SK-N-SH treated with all-trans-retinoic acid at 6 μM for 48 hours (cell line): ENCODE measurements around the gene KRTAP10-1.

Source experiments
- ATAC-seq: fragments of 200-7000 bp; cut with Tn5 transposase; 3 replicates; pipeline ENCODE4 v1.9.1; 2020; ENCODE audit warnings: mild to moderate bottlenecking, moderate library complexity
- ARNTL ChIP-seq: fragments of 450-650 bp; formaldehyde crosslinking; IDR thresholded peaks from 2 replicates; pipeline ENCODE4 v1.5.0; 2020; ENCODE audit warnings: low read depth, mild to moderate bottlenecking, moderate library complexity, borderline replicate concordance
- BACH2 ChIP-seq: fragments of 250-450 bp; sonication (Bioruptor Pico); IDR thresholded peaks from 2 replicates; pipeline ENCODE4 v1.9.0; 2021; ENCODE audit warnings: mild to moderate bottlenecking, borderline replicate concordance
- CREB5 ChIP-seq: fragments of 250-450 bp; sonication (Bioruptor Pico); IDR thresholded peaks from 2 replicates; pipeline ENCODE4 v1.5.1; 2020; ENCODE audit warnings: low read depth, mild to moderate bottlenecking, moderate library complexity
- CSDC2 ChIP-seq: fragments of 250-450 bp; sonication (Bioruptor Pico); IDR thresholded peaks from 2 replicates; pipeline ENCODE4 v1.5.0; 2020; ENCODE audit warnings: mild to moderate bottlenecking, moderate library complexity
- CSRNP3 ChIP-seq: fragments of 250-450 bp; sonication (Bioruptor Pico); IDR thresholded peaks from 2 replicates; pipeline ENCODE4 v1.5.1; 2021; ENCODE audit warnings: mild to moderate bottlenecking, moderate library complexity
- ESRRG ChIP-seq: fragments of 250-450 bp; sonication (Bioruptor Pico); IDR thresholded peaks from 2 replicates; pipeline ENCODE4 v1.6.1; 2021; ENCODE audit warnings: mild to moderate bottlenecking
- GLIS3 ChIP-seq: fragments of 250-450 bp; sonication (Bioruptor Pico); IDR thresholded peaks from 2 replicates; pipeline ENCODE4 v1.5.0; 2020; ENCODE audit warnings: mild to moderate bottlenecking, moderate library complexity
- ISL1 ChIP-seq: fragments of 250-450 bp; sonication (Bioruptor Pico); IDR thresholded peaks from 2 replicates; pipeline ENCODE4 v2.1.2; 2022; ENCODE audit warnings: mild to moderate bottlenecking, moderate library complexity
- OSR1 ChIP-seq: fragments of 250-450 bp; sonication (Bioruptor Pico); IDR thresholded peaks from 2 replicates; pipeline ENCODE4 v1.8.0; 2022; ENCODE audit warnings: moderate library complexity, mild to moderate bottlenecking, inconsistent platforms
- PATZ1 ChIP-seq: fragments of 250-450 bp; sonication (Bioruptor Pico); IDR thresholded peaks from 2 replicates; pipeline ENCODE4 v1.8.0; 2020; ENCODE audit warnings: mild to moderate bottlenecking, moderate library complexity, borderline replicate concordance
- POU6F1 ChIP-seq: fragments of 250-450 bp; sonication (Bioruptor Pico); IDR thresholded peaks from 2 replicates; pipeline ENCODE4 v1.8.0; 2021; ENCODE audit warnings: low read depth, mild to moderate bottlenecking, moderate library complexity, borderline replicate concordance
- PPARA ChIP-seq: fragments of 250-450 bp; sonication (Bioruptor Pico); IDR thresholded peaks from 2 replicates; pipeline ENCODE4 v1.5.0; 2020; ENCODE audit warnings: mild to moderate bottlenecking, borderline replicate concordance
- RARB ChIP-seq: fragments of 250-450 bp; sonication (Bioruptor Pico); IDR thresholded peaks from 2 replicates; pipeline ENCODE4 v1.8.0; 2021; ENCODE audit warnings: mild to moderate bottlenecking, moderate library complexity
- SNAI2 ChIP-seq: fragments of 250-450 bp; sonication (Bioruptor Pico); IDR thresholded peaks from 2 replicates; pipeline ENCODE4 v1.5.0; 2020; ENCODE audit warnings: mild to moderate bottlenecking, moderate library complexity
- TCF4 ChIP-seq: fragments of 250-450 bp; sonication (Bioruptor Pico); IDR thresholded peaks from 2 replicates; pipeline ENCODE4 v1.8.0; 2021; ENCODE audit warnings: mild to moderate bottlenecking, moderate library complexity, borderline replicate concordance
- TOX ChIP-seq: fragments of 250-450 bp; sonication (Bioruptor Pico); IDR thresholded peaks from 2 replicates; pipeline ENCODE4 v1.8.0; 2021; ENCODE audit warnings: mild to moderate bottlenecking, moderate library complexity, borderline replicate concordance
- TSHZ2 ChIP-seq: fragments of 250-450 bp; sonication (Bioruptor Pico); IDR thresholded peaks from 2 replicates; pipeline ENCODE4 v1.5.0; 2020; ENCODE audit warnings: mild to moderate bottlenecking, moderate library complexity
- ZC3H10 ChIP-seq: fragments of 250-450 bp; sonication (Bioruptor Pico); IDR thresholded peaks from 2 replicates; pipeline ENCODE4 v1.5.1; 2021; ENCODE audit warnings: mild to moderate bottlenecking, moderate library complexity
- ZFP3 ChIP-seq: fragments of 250-450 bp; sonication (Bioruptor Pico); IDR thresholded peaks from 2 replicates; pipeline ENCODE4 v1.5.0; 2020; ENCODE audit warnings: mild to moderate bottlenecking, moderate library complexity
- ZFP30 ChIP-seq: fragments of 450-650 bp; formaldehyde crosslinking; IDR thresholded peaks from 2 replicates; pipeline ENCODE4 v1.5.0; 2022; ENCODE audit warnings: mild to moderate bottlenecking, moderate library complexity
- ZNF565 ChIP-seq: fragments of 450-650 bp; formaldehyde crosslinking; conservative IDR thresholded peaks from 2 replicates; pipeline ENCODE4 v1.5.0; 2020; ENCODE audit warnings: low read depth, mild to moderate bottlenecking, moderate library complexity
- ZNF70 ChIP-seq: fragments of 450-650 bp; formaldehyde crosslinking; IDR thresholded peaks from 2 replicates; pipeline ENCODE4 v1.5.0; 2020; ENCODE audit warnings: mild to moderate bottlenecking, moderate library complexity

KRTAP10-1 gene

GRCh38 chr21:44527156-44527982 is 12.6 kb downstream of the KRTAP10-1 start:
- ATAC-seq, result no peak

GRCh38 chr21:44526096-44526997 is 13.6 kb downstream of the KRTAP10-1 start:
- TF ChIP-seq ZNF565 (CRISPR knock-in tag) (no peak), TOX (CRISPR knock-in tag) (no peak), ZC3H10 (CRISPR knock-in tag) (no peak), CSDC2 (CRISPR knock-in tag) (no peak), BACH2 (CRISPR knock-in tag) (no peak), ESRRG (CRISPR knock-in tag) (no peak), CREB5 (no peak), PPARA (CRISPR knock-in tag) (no peak), PATZ1 (CRISPR knock-in tag) (no peak), POU6F1 (no peak), GLIS3 (CRISPR knock-in tag) (no peak), CSRNP3 (no peak), SNAI2 (CRISPR knock-in tag) (no peak), OSR1 (no peak), ISL1 (no peak), ZNF70 (CRISPR knock-in tag) (no peak), TCF4 (CRISPR knock-in tag) (no peak), ZFP30 (no peak), ARNTL (CRISPR knock-in tag) (no peak), TSHZ2 (no peak)
- ATAC-seq, result no peak

More at GRCh38 chr21:44527156-44527982, 12.6 kb downstream of the KRTAP10-1 start:
- TF ChIP-seq ZFP3 (CRISPR knock-in tag) (no peak), RARB (no peak), ZNF70 (CRISPR knock-in tag) (no peak)
